Fibroblast of lung (primary cell): ENCODE data around the gene ECEL1. TPM values are rescaled to one million over a fixed set of nuclear protein-coding genes. Genes with fewer than 3 reads are reported as not detected.
"Not testable (repeated sequence)": the region's sequence is repeated elsewhere in the genome, so short reads cannot be mapped to it uniquely, and the experiment has no call there.

Source experiments
- DNase-seq, 2 donors: peaks; one replicate each; pipeline versions ENCODE4 v3.0.0 to v3.0.0-alpha.2; 2010; ENCODE audit warnings: low read depth in 2 of 2
- H2AFZ ChIP-seq: 2 replicates; pipeline ENCODE4 v1.5.1; 2012; ENCODE audit warnings: low read length, control low read depth, inconsistent platforms
- H3K27ac ChIP-seq: 2 replicates; pipeline ENCODE4 v1.5.1; 2011; ENCODE audit warnings: low read length, control low read depth; ENCODE audit not compliant: insufficient read depth
- H3K27me3 ChIP-seq: 2 replicates; pipeline ENCODE4 v1.5.1; 2011; ENCODE audit warnings: mild to moderate bottlenecking, low read length; ENCODE audit not compliant: control insufficient read depth, insufficient read depth
- H3K36me3 ChIP-seq: 2 replicates; pipeline ENCODE4 v1.5.1; 2011; ENCODE audit warnings: low read length; ENCODE audit not compliant: control insufficient read depth, insufficient read depth
- H3K4me1 ChIP-seq: 2 replicates; pipeline ENCODE4 v1.5.1; 2011; ENCODE audit warnings: low read length; ENCODE audit not compliant: control insufficient read depth, insufficient read depth; ENCODE audit errors: extremely low read depth
- H3K4me2 ChIP-seq: 2 replicates; pipeline ENCODE4 v1.5.1; 2011; ENCODE audit warnings: low read length, control low read depth; ENCODE audit not compliant: insufficient read depth; ENCODE audit errors: extremely low read depth
- H3K4me3 ChIP-seq, 4 experiments: fragments of 200-600 bp in 1 of 4; sonication (generic) in 1 of 4; replicated peaks in 1 of 4; 2 replicates each; pipeline ENCODE4 v1.5.1; 2011 to 2016; ENCODE audit warnings: low read length in 4 of 4, low read depth in 3 of 4, mild to moderate bottlenecking in 3 of 4, control low read depth in 2 of 4, inconsistent platforms in 1 of 4, mixed read lengths in 1 of 4; ENCODE audit not compliant: insufficient read depth in 1 of 4; ENCODE audit errors: control extremely low read depth in 1 of 4
- H3K79me2 ChIP-seq: 2 replicates; pipeline ENCODE4 v1.5.1; 2012; ENCODE audit warnings: mild to moderate bottlenecking, low read length, inconsistent platforms; ENCODE audit not compliant: control insufficient read depth, insufficient read depth
- H3K9ac ChIP-seq: 2 replicates; pipeline ENCODE4 v1.5.1; 2011; ENCODE audit warnings: mild to moderate bottlenecking, low read length, control low read depth; ENCODE audit not compliant: insufficient read depth
- H3K9me3 ChIP-seq: 2 replicates; pipeline ENCODE4 v1.5.1; 2012; ENCODE audit warnings: low read depth, low read length; ENCODE audit not compliant: control insufficient read depth, insufficient read depth
- H4K20me1 ChIP-seq: 2 replicates; pipeline ENCODE4 v1.5.1; 2011; ENCODE audit warnings: low read length; ENCODE audit not compliant: control insufficient read depth, insufficient read depth; ENCODE audit errors: extremely low read depth
- EZH2 ChIP-seq: IDR thresholded peaks from 2 replicates; pipeline ENCODE4 v1.5.1; 2012; ENCODE audit warnings: low read length, control low read depth, mild to moderate bottlenecking; ENCODE audit errors: missing control alignments
- polyA plus RNA-seq, 2 donors: library from polyadenylated mRNA; depleted of rRNA in 1 of 2; stranded (reverse) in 1 of 2; unstranded in 1 of 2; fragments of >200 nt; gene quantifications; 2 replicates each; pipeline ENCODE4 v1.2.1, GENCODE V29; 2011 to 2012; ENCODE audit warnings: missing spikeins in 1 of 2
- total RNA-seq: library from RNA; depleted of rRNA; stranded (reverse); fragments of >200 nt; gene quantifications from 2 replicates; pipeline ENCODE4 v1.2.1, GENCODE V29; 2014
- TF ChIP-seq, protein P1 (sequence below), 2 donors: IDR thresholded peaks in 1 of 2; conservative IDR thresholded peaks in 1 of 2; 1 replicate in 1 of 2; 2 replicates in 1 of 2; pipeline ENCODE4 v1.5.1; 2011 to 2012; ENCODE audit warnings: low read length in 2 of 2, control low read depth in 1 of 2, inconsistent platforms in 1 of 2, low read depth in 1 of 2, mild to moderate bottlenecking in 1 of 2

The ECEL1 gene
- total and polyA plus RNA-seq, 2 donors (not counting 1 experiment from before 2014, with no cell fraction given): not detected

DNA sequence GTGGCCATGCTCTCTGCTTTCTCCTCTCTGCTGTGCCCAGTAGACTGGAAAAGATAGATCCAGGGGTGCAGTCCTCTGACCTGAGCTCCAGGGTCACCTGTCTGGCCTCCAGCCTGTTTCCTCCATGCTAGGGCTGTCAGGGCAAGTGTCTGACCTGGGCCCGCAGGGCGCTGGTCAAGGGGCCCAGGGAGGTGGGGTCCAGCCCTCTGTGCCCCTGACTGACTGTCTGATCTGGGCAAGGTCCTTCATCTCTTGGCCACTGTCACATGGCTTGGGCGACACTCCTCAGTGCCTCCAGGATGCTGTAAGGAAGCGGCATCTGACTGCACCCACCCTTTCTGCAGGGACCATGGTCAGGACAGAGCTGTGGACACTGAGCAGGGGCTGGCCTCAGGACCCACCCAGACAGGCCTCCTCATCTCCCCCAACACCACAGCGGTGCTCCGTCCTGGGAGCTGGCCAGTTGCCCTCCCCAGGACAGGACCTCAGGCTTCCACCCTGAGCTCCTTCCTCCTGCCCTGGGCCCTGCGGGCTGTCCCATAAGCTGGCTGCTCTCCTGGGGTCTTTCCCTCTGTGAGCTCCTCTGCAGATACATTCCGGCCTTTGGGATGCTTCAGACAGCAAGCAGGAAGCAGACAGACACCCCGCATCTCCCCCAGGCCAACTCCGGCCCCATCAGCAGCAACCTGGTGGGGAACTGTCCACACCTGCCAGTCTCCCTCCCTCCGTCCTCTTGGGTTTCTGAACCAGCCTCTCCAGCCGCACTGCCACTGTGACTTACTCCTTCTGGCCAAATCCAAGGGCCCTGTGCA lies 52.9 kb downstream of the ECEL1 start:
- no peak for TF ChIP-seq EZH2
- TF ChIP-seq, protein P1, sequence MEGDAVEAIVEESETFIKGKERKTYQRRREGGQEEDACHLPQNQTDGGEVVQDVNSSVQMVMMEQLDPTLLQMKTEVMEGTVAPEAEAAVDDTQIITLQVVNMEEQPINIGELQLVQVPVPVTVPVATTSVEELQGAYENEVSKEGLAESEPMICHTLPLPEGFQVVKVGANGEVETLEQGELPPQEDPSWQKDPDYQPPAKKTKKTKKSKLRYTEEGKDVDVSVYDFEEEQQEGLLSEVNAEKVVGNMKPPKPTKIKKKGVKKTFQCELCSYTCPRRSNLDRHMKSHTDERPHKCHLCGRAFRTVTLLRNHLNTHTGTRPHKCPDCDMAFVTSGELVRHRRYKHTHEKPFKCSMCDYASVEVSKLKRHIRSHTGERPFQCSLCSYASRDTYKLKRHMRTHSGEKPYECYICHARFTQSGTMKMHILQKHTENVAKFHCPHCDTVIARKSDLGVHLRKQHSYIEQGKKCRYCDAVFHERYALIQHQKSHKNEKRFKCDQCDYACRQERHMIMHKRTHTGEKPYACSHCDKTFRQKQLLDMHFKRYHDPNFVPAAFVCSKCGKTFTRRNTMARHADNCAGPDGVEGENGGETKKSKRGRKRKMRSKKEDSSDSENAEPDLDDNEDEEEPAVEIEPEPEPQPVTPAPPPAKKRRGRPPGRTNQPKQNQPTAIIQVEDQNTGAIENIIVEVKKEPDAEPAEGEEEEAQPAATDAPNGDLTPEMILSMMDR (conservative IDR thresholded peaks at IDR 0.05 in 1 of 2, IDR thresholded peaks at IDR 0.05 in 1 of 2; ENCODE audit: low read depth in 1 of 2, low read length in 2 of 2): no peak
- Histone ChIP-seq H3K4me1 (no peaks in the 10 kb centered on the region), H3K27ac (no peak overlapping the region), H3K9ac (no peak overlapping the region), H2AFZ (no peak overlapping the region), H3K79me2 (no peaks in the 10 kb centered on the region), H4K20me1 (no peaks in the 10 kb centered on the region), H3K27me3 (no peaks in the 10 kb centered on the region), H3K36me3 (no peaks in the 10 kb centered on the region), H3K4me2 (no peak overlapping the region), H3K9me3 (no peaks in the 10 kb centered on the region), H3K4me3 (no peak overlapping the region)
- DNase-seq: no peak

DNA sequence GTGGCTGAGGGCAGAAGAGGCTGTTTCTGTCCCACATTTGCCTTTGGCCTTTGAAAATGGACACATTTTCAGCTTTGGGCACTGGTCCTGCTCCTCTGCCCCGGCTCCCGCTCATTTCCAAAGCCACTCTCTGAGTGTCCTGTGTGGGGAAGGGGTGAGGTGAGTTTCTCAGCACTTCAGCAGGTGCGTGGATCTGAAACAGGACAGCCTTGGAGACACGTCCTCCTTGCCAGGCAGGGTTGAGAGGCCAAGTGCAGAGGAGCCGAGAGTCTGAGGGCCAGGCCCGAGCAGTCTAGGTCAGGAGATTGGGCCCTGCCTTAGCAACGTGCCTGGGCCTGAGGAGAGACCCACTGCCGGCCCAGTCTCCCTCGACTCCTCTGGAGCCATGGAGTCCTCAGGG lies 53.5 kb downstream of the ECEL1 start:
- Histone ChIP-seq H3K4me3 (no peak overlapping the region), H3K79me2 (no peaks in the 10 kb centered on the region), H3K4me2 (no peak overlapping the region), H3K27ac (no peak overlapping the region), H2AFZ (no peak overlapping the region), H3K4me1 (no peaks in the 10 kb centered on the region), H3K27me3 (no peaks in the 10 kb centered on the region), H3K36me3 (no peaks in the 10 kb centered on the region), H3K9me3 (no peaks in the 10 kb centered on the region), H3K9ac (no peak overlapping the region), H4K20me1 (no peaks in the 10 kb centered on the region)
- DNase-seq: no peak
- TF ChIP-seq, protein P1 (conservative IDR thresholded peaks at IDR 0.05 in 1 of 2, IDR thresholded peaks at IDR 0.05 in 1 of 2; ENCODE audit: low read depth in 1 of 2, low read length in 2 of 2): no peak
- no peak for TF ChIP-seq EZH2

DNA sequence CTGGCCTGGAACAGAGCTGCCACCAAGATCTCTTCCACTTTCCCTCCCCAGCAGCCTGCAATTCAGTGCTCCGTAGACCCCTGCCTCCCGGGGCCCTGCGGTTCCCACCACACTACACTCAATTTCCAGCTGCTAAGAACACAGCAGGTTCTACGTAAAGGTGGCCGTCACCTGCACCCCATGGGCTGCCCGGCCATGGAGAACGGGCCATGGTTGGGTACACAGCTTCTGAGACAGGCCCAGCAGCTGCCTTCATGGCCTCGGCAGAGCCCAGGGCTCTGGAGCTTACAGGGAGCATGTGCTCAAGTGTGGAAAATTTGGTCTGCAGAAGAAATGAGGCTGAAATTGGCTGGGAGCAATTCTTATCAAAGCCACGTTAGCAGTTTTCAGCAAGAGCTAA lies 54.0 kb downstream of the ECEL1 start:
- H3K9me3 ChIP-seq, H4K20me1 ChIP-seq, H3K27me3 ChIP-seq, H2AFZ ChIP-seq, H3K36me3 ChIP-seq, H3K4me3 ChIP-seq, H3K4me1 ChIP-seq, H3K79me2 ChIP-seq, H3K9ac ChIP-seq, DNase-seq, H3K27ac ChIP-seq, H3K4me2 ChIP-seq: not testable (repeated sequence)
